HEK293 (cell line): Measurements from ENCODE around the gene GET3.

ENCODE experiments used
- AEBP2 ChIP-seq: fragments of 450-650 bp; formaldehyde crosslinking; IDR thresholded peaks from 2 replicates; pipeline ENCODE4 v1.5.1; 2016; ENCODE audit warnings: missing biosample characterization, missing genetic modification characterization, borderline replicate concordance
- BCL11A ChIP-seq: fragments of 450-650 bp; formaldehyde crosslinking; IDR thresholded peaks from 2 replicates; pipeline ENCODE4 v1.5.1; 2016; ENCODE audit warnings: low read depth, missing biosample characterization, missing genetic modification characterization
- FEZF1 ChIP-seq: fragments of 450-650 bp; formaldehyde crosslinking; IDR thresholded peaks from 2 replicates; pipeline ENCODE4 v1.5.1; 2016; ENCODE audit warnings: missing biosample characterization, missing genetic modification characterization
- GLI4 ChIP-seq: fragments of 450-650 bp; formaldehyde crosslinking; IDR thresholded peaks from 2 replicates; pipeline ENCODE4 v1.5.1; 2016; ENCODE audit warnings: missing biosample characterization, missing genetic modification characterization
- KLF10 ChIP-seq: fragments of 450-650 bp; IDR thresholded peaks from 2 replicates; pipeline ENCODE4 v1.5.1; 2018; ENCODE audit warnings: missing biosample characterization, mild to moderate bottlenecking, missing genetic modification characterization
- MEIS1 ChIP-seq: sonication (generic); formaldehyde crosslinking; IDR thresholded peaks from 2 replicates; pipeline ENCODE4 v1.8.1; 2022; ENCODE audit warnings: missing genetic modification reagents, mild to moderate bottlenecking, borderline replicate concordance
- PRDM1 ChIP-seq: fragments of 450-650 bp; formaldehyde crosslinking; IDR thresholded peaks from 2 replicates; pipeline ENCODE4; 2016; ENCODE audit warnings: missing biosample characterization, missing genetic modification characterization
- PRDM2 ChIP-seq: fragments of 450-650 bp; formaldehyde crosslinking; IDR thresholded peaks from 2 replicates; pipeline ENCODE4 v1.5.1; 2016; ENCODE audit warnings: missing biosample characterization, missing genetic modification characterization, borderline replicate concordance
- REST ChIP-seq: fragments of 450-650 bp; formaldehyde crosslinking; IDR thresholded peaks from 2 replicates; pipeline ENCODE4 v1.5.1; 2016; ENCODE audit warnings: missing biosample characterization, missing genetic modification characterization
- SCRT2 ChIP-seq: fragments of 450-650 bp; formaldehyde crosslinking; IDR thresholded peaks from 2 replicates; pipeline ENCODE4 v1.5.1; 2016; ENCODE audit warnings: missing biosample characterization, missing genetic modification characterization
- YY1 ChIP-seq: fragments of 450-650 bp; formaldehyde crosslinking; IDR thresholded peaks from 2 replicates; pipeline ENCODE4 v1.5.1; 2018; ENCODE audit warnings: missing biosample characterization, missing genetic modification characterization
- ZBTB48 ChIP-seq: fragments of 450-650 bp; formaldehyde crosslinking; IDR thresholded peaks from 2 replicates; pipeline ENCODE4 v1.5.1; 2016; ENCODE audit warnings: missing biosample characterization, missing genetic modification characterization
- ZNF114 ChIP-seq: fragments of 450-650 bp; formaldehyde crosslinking; IDR thresholded peaks from 2 replicates; pipeline ENCODE4 v1.5.0; 2017; ENCODE audit warnings: missing biosample characterization, missing genetic modification characterization
- ZNF138 ChIP-seq: fragments of 450-650 bp; formaldehyde crosslinking; IDR thresholded peaks from 2 replicates; pipeline ENCODE4 v1.5.1; 2016; ENCODE audit warnings: missing biosample characterization, missing genetic modification characterization, borderline replicate concordance
- ZNF26 ChIP-seq: fragments of 450-650 bp; formaldehyde crosslinking; IDR thresholded peaks from 2 replicates; pipeline ENCODE4 v1.5.1; 2016; ENCODE audit warnings: missing biosample characterization, missing genetic modification characterization
- ZNF302 ChIP-seq: fragments of 450-650 bp; formaldehyde crosslinking; IDR thresholded peaks from 2 replicates; pipeline ENCODE4 v1.5.1; 2016; ENCODE audit warnings: missing biosample characterization, missing genetic modification characterization, low read depth
- ZNF335 ChIP-seq: fragments of 450-650 bp; formaldehyde crosslinking; conservative IDR thresholded peaks from 2 replicates; pipeline ENCODE4 v1.5.1; 2016; ENCODE audit warnings: missing biosample characterization, missing genetic modification characterization
- ZNF37A ChIP-seq: fragments of 450-650 bp; IDR thresholded peaks from 2 replicates; pipeline ENCODE4 v1.5.1; 2018; ENCODE audit warnings: missing biosample characterization, missing genetic modification characterization
- ZNF398 ChIP-seq: fragments of 450-650 bp; formaldehyde crosslinking; IDR thresholded peaks from 2 replicates; pipeline ENCODE4 v1.5.1; 2017; ENCODE audit warnings: missing biosample characterization, missing genetic modification characterization
- ZNF416 ChIP-seq: fragments of 450-650 bp; formaldehyde crosslinking; IDR thresholded peaks from 2 replicates; pipeline ENCODE4 v1.5.1; 2016; ENCODE audit warnings: missing biosample characterization, missing genetic modification characterization
- ZNF549 ChIP-seq: fragments of 450-650 bp; IDR thresholded peaks from 2 replicates; pipeline ENCODE4 v1.5.1; 2018; ENCODE audit warnings: missing biosample characterization, missing genetic modification characterization, mild to moderate bottlenecking, inconsistent platforms, moderate library complexity
- ZNF596 ChIP-seq: fragments of 450-650 bp; IDR thresholded peaks from 2 replicates; pipeline ENCODE4 v1.5.0; 2018; ENCODE audit warnings: missing biosample characterization, mild to moderate bottlenecking, missing genetic modification characterization, moderate library complexity
- ZNF654 ChIP-seq: fragments of 450-650 bp; formaldehyde crosslinking; IDR thresholded peaks from 2 replicates; pipeline ENCODE4 v1.5.1; 2016; ENCODE audit warnings: low read depth, missing biosample characterization, missing genetic modification characterization
- ZNF785 ChIP-seq: fragments of 450-650 bp; formaldehyde crosslinking; IDR thresholded peaks from 2 replicates; pipeline ENCODE4 v1.5.1; 2016; ENCODE audit warnings: missing biosample characterization, missing genetic modification characterization
- ZNF792 ChIP-seq: fragments of 450-650 bp; formaldehyde crosslinking; IDR thresholded peaks from 2 replicates; pipeline ENCODE4 v1.5.1; 2016; ENCODE audit warnings: missing biosample characterization, missing genetic modification characterization

The GET3 gene

GRCh38 chr19:12721656-12722565, 15.4 kb upstream of the GET3 start (continued):
- TF ChIP-seq AEBP2 (tag by site-specific recombination) (no peak), ZNF792 (tag by site-specific recombination) (no peak), GLI4 (tag by site-specific recombination) (no peak), ZNF26 (tag by site-specific recombination) (no peak), ZBTB48 (no peak), ZNF37A (tag by site-specific recombination) (no peak), ZNF138 (tag by site-specific recombination) (no peak), ZNF596 (tag by site-specific recombination) (no peak), YY1 (no peak), ZNF398 (0 out of 2 replicates have a peak, but pooled peaks have one; percentile 33), ZNF785 (no peak), PRDM1 (tag by site-specific recombination) (no peak), PRDM2 (tag by site-specific recombination) (no peak), ZNF335 (peak; percentile 92), MEIS1 (CRISPR knock-in tag) (no peak), FEZF1 (tag by site-specific recombination) (no peak), SCRT2 (no peak), ZNF114 (tag by site-specific recombination) (no peak), REST (tag by site-specific recombination) (no peak), ZNF302 (tag by site-specific recombination) (no peak), ZNF416 (no peak), ZNF549 (tag by site-specific recombination) (no peak), BCL11A (tag by site-specific recombination) (no peak), KLF10 (tag by site-specific recombination) (no peak), ZNF654 (tag by site-specific recombination) (no peak)
